Measurements from ENCODE around the gene SP140.
"Not testable (repeated sequence)": the region's sequence is repeated elsewhere in the genome, so short reads cannot be mapped to it uniquely, and the experiment has no call there.

Gene SP140

DNA sequence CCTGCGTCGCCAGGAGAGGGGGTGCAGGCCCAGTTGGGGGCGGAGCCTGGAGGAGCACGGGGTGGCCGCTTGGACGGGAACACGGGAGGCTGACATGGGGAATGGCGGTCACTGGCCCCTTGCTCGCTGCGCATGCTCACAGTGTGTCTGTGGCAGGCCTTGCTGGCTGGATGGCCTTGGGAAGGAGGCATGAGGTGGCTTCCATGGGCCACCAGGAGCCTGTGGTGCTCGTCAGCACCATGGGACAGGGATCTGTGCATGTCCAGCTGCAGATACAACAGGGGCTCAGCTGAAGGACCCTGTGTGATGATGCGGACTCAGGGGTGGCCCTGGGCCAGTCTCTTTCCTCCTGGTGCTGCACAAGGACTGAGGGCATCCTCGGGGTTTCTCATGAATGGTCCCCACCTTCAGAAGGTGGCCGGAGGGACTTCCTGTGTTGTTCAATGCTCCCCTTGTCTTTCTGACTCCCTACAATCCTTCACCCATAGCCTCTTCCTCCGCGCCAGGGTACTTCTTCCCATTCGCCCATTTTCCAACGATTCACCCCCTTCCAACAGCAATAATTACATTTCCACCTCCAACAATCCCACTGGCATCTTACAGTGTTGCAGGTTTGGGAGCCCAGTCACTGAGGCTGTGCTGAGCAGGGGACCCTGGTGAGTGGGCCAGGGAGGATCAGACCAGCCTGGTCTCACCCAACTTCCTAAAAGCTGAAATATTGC lies 98.0 kb downstream of the SP140 start:
- DNase-seq (ENCODE audit: low read depth, low spot score) = no peak
- no peak overlapping the region for H3K27ac ChIP-seq

DNA sequence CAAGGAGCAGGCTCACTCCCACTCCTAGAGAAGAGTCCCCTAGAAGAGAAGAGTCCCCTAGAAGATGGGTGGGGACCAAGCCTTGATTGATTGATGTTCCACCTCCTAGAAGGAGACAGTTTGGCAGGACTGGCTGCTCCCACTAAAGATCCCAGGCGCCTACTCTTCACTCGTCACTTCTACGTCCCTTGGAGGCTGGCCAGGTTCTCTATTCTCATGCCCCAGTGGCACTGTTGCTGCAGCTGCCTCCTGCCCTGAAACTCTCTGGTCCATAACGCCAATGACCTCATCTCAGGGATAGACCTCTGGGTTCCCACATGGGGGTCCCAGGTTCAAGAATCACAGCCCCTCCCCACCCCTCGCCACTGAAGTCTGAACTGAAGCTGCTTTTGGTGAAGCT lies 99.0 kb downstream of the SP140 start:
- DNase-seq (ENCODE audit: low read depth, low spot score) = no peak
- H3K27ac ChIP-seq = no peak overlapping the region

DNA sequence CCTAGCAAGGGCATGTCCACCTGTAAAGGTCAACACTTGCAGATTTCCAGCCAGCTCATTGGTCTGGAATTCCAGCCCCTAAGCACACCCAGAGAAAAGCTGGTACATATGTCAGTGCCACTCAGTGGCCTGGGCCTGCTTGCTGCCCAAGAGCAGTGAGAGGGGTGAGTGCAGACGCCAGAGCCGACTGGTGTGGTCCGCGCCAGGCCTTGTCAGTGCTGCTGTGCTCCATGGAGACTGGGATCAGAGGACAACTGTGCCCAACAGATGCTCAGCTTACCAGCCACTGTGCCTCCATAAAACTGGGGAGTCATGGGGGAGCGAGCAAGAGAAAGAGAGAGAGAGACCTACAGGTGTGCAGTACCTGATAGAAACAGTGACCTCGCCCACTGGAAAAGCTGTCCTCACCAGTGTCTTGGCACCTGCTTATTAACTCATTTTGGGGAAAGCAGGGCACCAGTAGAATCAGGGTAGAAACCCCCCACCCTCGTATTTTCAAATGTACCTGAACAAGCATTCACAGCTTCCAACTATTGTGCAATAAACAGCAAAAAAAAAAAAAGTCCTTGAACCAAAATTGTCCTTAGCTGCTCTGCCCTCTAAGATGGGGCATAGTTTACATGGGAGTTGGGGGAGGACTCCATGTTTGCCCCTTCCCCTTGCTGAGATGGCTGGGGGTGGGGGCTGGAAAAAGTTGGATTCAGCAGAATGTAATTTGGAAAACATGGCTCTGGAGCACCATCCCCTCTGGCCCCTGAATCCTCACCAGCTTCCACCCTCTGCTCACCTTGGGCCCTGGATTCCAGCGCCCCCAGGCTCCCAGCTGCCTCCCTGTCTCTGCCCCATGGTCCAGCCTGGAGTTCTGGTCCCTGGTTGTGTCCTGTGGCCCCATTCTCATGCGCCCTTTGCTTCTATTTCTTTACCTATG lies 100.0 kb downstream of the SP140 start:
- H3K27ac ChIP-seq = no peak overlapping the region
- DNase-seq (ENCODE audit: low read depth, low spot score) = no peak

DNA sequence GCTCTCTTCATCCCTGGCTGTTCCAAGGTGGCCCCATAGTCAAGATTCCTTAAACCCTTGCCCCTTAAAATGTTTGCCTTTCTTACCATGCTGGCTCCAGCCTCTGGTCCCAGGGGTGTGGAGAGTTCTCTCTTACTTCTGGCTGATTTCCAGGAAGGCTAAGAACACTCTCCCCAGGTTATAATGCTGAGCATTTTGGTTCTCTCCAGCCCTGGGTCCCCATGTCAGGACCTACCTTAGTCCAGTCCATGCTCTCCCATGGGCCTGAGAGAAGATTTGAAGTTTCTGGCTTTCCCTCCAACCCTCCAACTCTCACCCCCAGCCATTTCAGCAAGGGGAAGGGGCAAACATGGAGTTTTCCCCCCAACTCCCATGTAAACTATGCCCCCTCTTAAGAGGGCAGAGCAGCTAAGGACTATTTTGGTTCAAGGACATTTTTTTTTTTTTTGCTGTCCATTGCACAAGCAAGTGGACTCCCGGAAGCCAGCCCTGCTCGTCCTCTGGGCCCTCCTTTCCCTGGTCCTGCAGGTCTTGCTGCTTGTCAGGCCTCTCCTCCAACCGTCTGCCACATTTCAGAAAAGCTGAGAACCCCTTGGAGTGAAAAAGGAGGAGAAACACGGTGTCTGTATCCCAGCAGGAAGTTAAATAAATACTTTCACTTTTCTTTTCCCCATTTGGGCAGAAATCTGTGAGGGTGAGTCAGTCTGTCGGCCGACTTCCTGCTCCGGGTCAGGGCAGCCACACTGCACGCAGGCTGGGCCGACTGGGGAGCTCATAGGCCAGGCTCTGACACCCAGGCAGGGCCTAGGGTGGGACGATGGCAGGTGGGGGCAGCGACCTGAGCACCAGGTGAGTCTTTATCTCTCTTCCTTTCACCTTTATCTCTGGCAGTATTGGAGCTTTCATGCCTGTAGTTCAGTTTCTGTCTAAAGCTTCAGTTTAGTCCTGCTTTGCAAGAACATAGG lies 101.2 kb downstream of the SP140 start, which contains the start of gene SP140L:
Gene SP140L (plus strand): TSS at position 741 of the 965 bp plus-strand sequence. CDS start 77 bp downstream, at position 818.
- DNase-seq (ENCODE audit: low read depth, low spot score) = peak; percentile 24
- H3K27ac ChIP-seq = peak within 1 kb of the TSS; percentile 75

DNA sequence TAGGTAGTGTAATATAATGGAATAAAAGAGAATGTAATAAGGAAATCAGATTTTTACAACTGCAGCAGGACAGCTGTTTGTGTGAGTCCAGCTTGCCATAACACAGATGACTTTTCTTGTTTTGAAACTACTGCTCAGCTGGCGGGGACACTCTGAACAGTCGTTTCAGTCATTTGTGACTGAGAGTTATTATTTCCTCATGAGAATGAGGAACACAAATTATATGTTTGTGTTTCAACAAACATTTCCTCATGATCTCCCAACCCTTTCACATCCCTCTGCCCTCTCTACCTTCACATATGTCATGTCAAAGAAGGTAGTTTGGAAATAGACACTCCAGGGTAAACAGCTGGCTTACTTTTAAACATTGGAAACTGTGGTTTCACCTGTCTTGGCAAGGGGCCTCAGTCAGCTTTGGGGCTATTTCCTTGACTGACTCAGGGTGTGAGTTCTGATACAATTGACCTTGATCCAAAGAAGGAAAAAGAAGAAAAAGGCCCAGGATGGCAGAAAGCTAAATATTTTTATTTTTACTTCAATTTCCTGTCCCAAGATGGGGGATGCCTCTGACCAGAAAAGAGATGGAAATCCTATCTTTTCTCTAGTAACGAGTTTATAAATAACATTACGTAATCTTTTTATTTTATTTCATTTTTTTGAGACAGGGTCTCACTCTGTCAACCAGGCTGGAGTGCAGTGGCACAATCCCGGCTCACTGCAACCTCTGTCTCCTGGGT lies 102.0 kb downstream of the SP140 start:
- peak; percentile 43 for DNase-seq (ENCODE audit: low read depth, low spot score)
- peak overlapping the region; percentile 75 for H3K27ac ChIP-seq

DNA sequence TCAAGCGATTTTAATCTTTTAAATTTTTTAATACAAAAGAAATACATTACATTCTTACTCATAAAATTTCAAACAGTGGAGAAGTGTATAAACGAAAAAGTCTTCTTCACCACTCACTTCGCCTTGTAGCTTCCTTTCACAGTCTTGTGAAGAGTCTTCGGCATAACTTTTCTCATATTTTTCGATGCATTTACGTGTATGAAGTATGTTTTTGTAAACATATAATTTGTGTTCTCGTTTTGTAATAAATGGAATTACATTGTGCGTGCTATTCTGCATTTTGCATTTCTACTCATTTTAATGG lies 102.6 kb downstream of the SP140 start:
- no peak for DNase-seq (ENCODE audit: low read depth, low spot score)
- H3K27ac ChIP-seq = peak overlapping the region; percentile 75

DNA sequence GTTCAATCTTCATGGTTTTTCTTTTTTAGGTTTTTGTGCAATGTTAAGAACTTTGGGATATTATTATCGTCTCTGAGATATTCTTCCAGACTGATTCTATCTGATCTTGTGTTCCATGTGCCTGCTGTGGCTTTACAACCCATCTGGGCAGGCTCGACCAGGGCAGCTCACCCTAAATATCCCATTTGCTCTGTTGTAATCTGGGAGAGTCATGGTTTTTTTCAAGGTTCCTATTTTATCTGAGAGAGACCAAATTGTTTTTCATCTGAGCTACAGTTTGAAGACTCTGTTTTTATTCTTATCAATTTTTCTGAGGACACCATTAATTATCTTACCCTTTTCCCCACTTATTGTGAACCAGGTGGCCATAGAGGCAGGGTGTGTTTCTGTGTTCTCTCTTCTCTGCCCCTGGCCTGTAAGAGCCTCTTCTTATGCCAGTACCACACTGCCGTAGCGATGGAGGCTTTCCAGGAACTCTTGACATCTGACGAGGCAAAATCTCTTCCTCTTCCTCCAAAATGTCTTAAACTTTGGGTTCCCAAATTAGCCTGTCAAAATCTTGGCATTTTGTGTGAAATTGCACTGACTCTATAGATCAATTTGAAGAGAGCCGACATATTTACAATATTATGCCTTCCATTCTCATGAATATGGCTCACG lies 104.5 kb downstream of the SP140 start:
- H3K27ac ChIP-seq = no peak overlapping the region
- DNase-seq (ENCODE audit: low read depth, low spot score) = no peak

DNA sequence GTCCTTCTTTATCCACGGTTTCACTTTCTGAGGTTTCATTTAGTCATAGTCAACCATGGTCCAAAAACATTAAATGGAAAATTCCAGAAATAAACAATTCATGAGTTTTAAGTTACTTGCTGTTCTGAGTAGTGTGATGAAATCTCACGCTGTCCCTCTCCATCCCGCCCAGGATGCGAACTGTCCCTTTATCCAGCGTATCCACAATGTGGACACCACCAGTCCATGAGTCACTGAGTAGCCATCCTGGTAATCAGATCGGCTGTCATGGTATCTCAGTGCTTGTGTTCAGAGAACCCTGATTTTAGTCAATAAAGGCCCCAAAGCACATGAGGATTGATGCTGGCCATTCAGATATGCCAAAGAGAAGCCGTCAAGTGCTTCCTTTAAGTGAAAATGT lies 105.2 kb downstream of the SP140 start:
- no peak for DNase-seq (ENCODE audit: low read depth, low spot score)
- no peak overlapping the region for H3K27ac ChIP-seq

DNA sequence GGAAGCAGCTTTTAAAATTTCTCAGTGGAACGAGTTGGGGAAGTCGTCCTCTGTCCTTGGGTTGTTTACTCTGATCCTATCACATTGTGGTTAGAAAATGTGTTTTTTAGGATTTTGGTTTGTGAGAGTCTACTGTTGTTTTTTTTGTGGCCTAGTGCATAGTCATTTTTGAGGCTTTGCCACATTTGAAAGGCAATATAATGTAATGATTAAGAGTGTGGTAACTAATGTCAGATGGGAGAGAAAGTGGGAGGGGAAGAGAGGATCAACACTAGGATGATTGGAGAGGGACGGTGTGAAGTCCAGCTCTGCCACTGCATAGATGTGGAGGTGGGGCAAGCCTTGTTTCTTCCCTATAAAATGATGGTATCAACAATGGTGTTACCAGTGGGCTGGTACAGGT lies 109.9 kb downstream of the SP140 start:
- no peak overlapping the region for H3K27ac ChIP-seq
- DNase-seq (ENCODE audit: low read depth, low spot score) = no peak

DNA sequence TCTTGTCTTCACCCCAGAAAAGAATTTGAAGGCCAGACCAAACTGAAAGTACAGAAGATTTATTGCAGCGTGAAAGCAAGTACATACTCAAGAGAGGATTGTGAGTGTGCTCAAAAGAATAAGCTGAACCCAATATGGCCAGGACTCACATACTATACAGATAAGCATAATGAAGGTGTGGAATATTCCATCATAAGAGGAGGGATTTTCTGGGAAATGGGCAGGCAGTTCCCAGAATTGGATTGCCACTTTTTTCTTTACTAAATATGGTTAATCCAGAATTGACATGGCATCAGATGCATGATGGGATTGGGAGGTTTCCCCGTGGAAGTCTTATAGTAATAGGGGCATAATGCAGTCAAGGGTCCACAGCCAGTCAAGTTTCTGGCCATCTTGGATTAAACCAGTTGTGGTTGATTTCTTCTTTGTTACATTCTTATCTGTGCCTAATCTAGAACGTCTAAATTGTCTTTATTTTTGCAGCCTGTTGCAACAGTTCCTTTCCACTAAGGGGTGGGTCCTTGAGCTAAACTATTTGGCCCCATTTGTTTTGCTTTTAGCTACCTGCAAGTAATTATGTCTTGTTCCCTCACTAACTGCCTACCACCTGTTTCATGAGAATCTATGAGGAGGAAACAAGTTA lies 110.4 kb downstream of the SP140 start:
- DNase-seq (ENCODE audit: low read depth, low spot score) = no peak
- H3K27ac ChIP-seq = no peak overlapping the region

DNA sequence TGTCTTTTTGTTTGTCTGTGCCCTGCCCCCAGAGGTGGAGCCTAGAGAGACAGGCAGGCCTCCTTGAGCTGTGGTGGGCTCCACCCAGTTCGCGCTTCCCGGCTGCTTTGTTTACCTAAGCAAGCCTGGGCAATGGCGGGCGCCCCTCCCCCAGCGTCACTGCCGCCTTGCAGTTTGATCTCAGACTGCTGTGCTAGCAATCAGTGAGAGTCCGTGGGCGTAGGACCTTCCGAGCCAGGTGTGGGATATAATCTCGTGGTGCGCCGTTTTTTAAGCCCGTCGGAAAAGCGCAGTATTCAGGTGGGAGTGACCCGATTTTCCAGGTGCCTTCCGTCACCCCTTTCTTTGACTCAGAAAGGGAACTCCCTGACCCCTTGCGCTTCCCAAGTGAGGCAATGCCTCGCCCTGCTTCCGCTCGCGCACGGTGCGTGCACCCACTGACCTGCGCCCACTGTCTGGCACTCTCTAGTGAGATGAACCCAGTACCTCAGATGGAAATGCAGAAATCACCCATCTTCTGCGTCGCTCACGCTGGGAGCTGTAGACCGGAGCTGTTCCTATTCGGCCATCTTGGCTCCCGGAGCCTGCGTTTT lies 116.5 kb downstream of the SP140 start:
- H3K27ac ChIP-seq; DNase-seq (ENCODE audit: low read depth, low spot score): not testable (repeated sequence)

DNA sequence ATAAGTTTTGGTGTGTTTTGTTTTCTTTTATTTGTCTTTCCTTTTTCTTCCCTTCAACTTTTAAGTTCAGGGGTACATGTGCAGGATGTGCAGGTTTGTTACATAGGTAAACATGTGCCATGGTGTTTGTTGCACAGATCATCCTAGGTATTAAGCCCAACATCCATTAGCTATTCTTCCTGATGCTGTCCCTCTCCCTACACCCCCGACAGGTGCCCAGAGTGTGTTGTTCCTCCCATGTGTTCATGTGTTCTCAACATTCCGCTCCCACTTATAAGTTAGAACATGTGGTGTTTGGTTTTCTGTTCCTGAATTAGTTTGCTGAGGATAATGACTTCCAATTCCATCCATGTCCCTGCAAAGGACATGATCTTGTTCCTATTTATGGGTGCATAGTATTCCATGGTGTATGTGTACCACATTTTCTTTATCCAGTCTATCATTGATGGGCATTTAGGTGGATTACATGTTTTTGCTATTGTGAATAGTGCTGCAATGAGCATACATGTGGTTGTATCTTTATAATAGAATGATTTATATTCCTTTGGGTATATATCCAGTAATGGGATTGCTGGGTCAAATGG lies 117.6 kb downstream of the SP140 start:
- not testable (repeated sequence) for DNase-seq (ENCODE audit: low read depth, low spot score); H3K27ac ChIP-seq

DNA sequence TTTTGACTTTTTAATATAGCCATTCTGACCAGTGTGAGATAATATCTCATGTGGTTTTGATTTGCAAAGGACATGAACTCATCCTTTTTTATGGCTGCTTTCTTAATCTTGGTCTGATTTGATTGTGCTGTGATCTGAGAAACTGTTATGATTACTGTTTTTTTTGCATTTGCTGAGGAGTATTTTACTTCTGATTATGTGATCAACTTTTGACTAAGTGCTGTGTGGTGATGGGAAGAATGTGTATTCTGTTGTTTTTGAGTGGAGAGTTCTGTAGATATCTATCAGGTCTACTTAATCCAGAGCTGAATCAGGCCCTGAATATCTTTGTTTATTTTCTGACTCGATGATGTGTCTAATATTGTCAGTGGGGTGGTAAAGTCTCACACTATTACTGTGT lies 118.2 kb downstream of the SP140 start:
- H3K27ac ChIP-seq = no peak overlapping the region
- DNase-seq (ENCODE audit: low read depth, low spot score) = no peak

DNA sequence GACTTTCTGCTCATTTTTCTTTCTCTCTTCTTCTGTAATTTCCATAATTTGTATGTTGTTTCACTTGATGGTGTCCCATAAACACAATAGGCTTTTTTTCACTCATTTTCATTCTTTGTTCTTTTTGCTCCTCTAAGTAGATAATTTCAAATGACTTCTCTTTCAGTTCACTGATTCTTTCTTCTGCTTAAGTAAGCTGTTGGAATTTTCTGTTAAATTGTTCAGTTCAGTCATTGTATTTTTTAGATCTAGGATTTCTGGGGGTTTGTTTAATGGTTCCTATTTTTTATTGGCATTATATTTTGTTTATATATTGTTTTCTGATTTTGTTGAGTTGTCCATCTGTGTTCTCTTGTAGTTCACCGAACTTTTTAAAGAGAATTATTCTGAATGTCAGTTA lies 120.9 kb downstream of the SP140 start:
- no peak for DNase-seq (ENCODE audit: low read depth, low spot score)

DNA sequence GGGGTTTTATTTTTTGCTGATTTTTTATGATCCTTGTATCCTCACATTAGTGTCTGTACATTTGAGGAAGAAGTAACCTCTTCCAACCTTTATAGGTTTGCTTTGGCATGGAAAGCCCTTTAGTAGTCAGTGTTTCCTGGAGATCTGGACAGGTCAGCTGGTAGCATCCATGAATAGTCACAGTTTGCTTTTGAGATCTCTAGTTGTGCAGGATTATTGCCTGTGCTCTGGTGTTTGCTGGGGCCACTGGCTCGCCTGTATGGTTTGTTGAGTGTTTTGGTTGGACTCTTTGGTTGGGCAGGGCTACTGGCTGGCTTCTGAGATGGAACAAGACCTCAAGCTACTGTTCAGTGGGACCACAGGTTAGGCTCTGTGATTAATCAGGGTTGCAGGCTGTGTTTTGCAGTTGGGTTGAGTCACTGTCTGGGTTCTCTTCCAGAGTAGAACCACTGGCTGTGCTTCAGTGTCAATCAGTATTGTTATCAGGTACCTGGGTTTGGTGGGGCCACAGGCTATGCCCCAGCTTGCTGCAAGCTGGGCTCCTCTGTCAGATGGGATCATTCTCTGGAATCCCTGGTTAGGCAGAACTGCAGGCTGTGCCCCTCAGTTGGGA lies 121.5 kb downstream of the SP140 start:
- H3K27ac ChIP-seq = no peak overlapping the region
- peak; percentile 16 for DNase-seq (ENCODE audit: low read depth, low spot score)

More for the DNA sequence above, 120.9 kb downstream of the SP140 start:
- no peak overlapping the region for H3K27ac ChIP-seq

DNA sequence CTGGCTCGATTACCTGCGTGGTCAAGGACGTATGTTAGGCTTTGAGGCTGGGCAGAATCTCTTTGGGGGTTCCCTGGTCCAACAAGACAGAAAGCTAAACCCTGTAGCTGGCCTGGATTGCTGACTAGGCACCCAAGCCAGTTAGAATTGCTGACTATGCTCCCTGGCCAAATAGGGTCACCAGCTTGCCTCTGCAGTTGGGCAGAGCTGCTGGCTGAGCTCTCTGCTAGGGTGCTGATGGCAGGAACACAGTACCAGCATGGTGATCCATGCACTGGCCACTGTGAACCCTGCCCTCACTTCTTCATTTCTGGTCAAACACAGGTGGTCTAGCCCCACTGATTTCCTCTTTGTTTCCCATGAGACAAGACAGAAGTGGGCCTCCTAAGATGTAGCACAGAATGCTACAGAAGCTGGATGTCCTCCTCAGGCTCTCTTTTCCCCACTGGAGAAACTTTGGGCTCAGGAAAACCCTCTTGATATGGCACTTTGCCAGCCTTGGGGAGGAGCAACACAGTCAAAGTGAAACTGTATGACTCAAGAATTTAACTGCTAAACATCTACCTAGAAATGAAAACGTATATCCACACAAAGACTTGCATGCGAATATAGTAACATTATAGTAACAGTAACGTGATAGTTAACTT lies 122.2 kb downstream of the SP140 start:
- no peak overlapping the region for H3K27ac ChIP-seq
- DNase-seq (ENCODE audit: low read depth, low spot score) = no peak

DNA sequence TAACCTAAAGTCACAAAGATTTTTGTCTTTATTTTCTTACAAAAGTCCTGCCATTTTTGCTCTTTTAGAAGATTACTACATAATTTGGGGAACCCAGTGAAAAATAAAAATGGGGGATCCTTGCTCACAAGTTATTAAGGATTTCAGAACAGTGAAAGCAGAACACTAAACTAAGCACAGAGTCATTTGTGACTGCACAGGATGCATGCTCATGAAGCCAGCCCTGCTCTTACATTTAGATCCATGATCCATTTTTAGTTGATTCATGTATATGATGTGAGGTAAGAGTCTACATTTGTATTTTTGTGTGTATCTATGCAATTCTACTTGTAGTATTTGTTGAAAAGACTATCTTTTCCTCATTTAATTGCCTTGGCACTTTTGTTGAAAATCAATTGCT lies 123.3 kb downstream of the SP140 start:
- H3K27ac ChIP-seq = no peak overlapping the region
- DNase-seq (ENCODE audit: low read depth, low spot score) = no peak

All from epithelial cell of prostate (primary cell).